ENCODE data around the gene TEX51. TPM values are rescaled to one million over a fixed set of nuclear protein-coding genes. Genes with fewer than 3 reads are reported as not detected.

The TEX51 gene
- total and polyA plus RNA-seq, 2 of the 4 experiments (the other 2 are of a cell fraction) = not detected

- Histone ChIP-seq H3K9me1 (ENCODE audit: insufficient read depth, low read length) (0 out of 2 replicates have a peak, but pooled peaks cover 4% of the 10 kb centered on the region), H2AFZ (replicated peaks; ENCODE audit: low read length, poor library complexity) (no peak overlapping the region), H3K14ac (replicated peaks; ENCODE audit: low read depth, low read length) (no peak overlapping the region), H2BK20ac (ENCODE audit: low read depth, low read length) (no peak overlapping the region), H3K23ac (ENCODE audit: low read depth, low read length) (no peak overlapping the region), H3K18ac (ENCODE audit: low read depth, low read length) (no peak overlapping the region), H3K56ac (ENCODE audit: extremely low read depth, insufficient read depth, low read length) (no peak overlapping the region), H3K4me2 (ENCODE audit: low read depth, low read length) (no peak overlapping the region), H3K27ac (ENCODE audit: insufficient read depth, low read length) (no peak overlapping the region), H4K8ac (ENCODE audit: low read depth in 2 of 2, low read length in 2 of 2) (no peak overlapping the region), H4K20me1 (ENCODE audit: insufficient read depth, low read length) (no peaks in the 10 kb centered on the region), H3K4me3 (ENCODE audit: insufficient read depth, low read depth, low read length) (no peak overlapping the region), H4K5ac (ENCODE audit: low read depth, low read length) (no peak overlapping the region), H2AK5ac (ENCODE audit: low read depth, low read length) (no peak overlapping the region), H3K36me3 (ENCODE audit: control insufficient read depth, insufficient read depth, low read length) (no peaks in the 10 kb centered on the region), H2BK5ac (ENCODE audit: low read depth, low read length, poor library complexity, severe bottlenecking) (no peak overlapping the region), H3K79me1 (ENCODE audit: low read depth in 1 of 2, low read length in 2 of 2) (no peaks in the 10 kb centered on the region), H4K91ac (ENCODE audit: insufficient read depth, low read depth, low read length) (no peak overlapping the region), H3K4ac (ENCODE audit: low read depth, low read length) (no peak overlapping the region), H3K9ac (ENCODE audit: low read depth, low read length) (no peak overlapping the region), H2BK120ac (ENCODE audit: low read depth, low read length) (no peak overlapping the region), H2BK15ac (ENCODE audit: low read depth, low read length) (no peak overlapping the region), H3K4me1 (ENCODE audit: control insufficient read depth, insufficient read depth, low read length) (no peaks in the 10 kb centered on the region), H3K27me3 (ENCODE audit: control insufficient read depth, insufficient read depth, low read length) (peaks cover 1% of the 10 kb centered on the region), H3K9me3 (ENCODE audit: control insufficient read depth, insufficient read depth, low read length) (no peaks in the 10 kb centered on the region), H2AK9ac (replicated peaks; ENCODE audit: low read depth, low read length, poor library complexity) (peak overlapping the region; percentile 42)
- DNase-seq = no peak
- in situ Hi-C loops (cut with MboI; ENCODE audit: low sequenced_read_pairs) (no loop called here), intact Hi-C loops (cut with micrococcal nuclease) (loop anchor here (10.0 kb wide), 1 partner anchor 174 kb away; no protein-coding TSS in a partner anchor), dilution Hi-C loops (cut with HindIII; ENCODE audit: low sequenced_read_pairs, unreplicated experiment) (no loop called here)
- TF ChIP-seq, protein P1, sequence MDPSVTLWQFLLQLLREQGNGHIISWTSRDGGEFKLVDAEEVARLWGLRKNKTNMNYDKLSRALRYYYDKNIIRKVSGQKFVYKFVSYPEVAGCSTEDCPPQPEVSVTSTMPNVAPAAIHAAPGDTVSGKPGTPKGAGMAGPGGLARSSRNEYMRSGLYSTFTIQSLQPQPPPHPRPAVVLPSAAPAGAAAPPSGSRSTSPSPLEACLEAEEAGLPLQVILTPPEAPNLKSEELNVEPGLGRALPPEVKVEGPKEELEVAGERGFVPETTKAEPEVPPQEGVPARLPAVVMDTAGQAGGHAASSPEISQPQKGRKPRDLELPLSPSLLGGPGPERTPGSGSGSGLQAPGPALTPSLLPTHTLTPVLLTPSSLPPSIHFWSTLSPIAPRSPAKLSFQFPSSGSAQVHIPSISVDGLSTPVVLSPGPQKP (IDR thresholded peaks at IDR 0.05; ENCODE audit: borderline replicate concordance, low read depth, low read length) = no peak
- TF ChIP-seq MAZ (IDR thresholded peaks at IDR 0.05; ENCODE audit: borderline replicate concordance, low read depth, low read length) = no peak
- no peak for TF ChIP-seq MXI1 (IDR thresholded peaks at IDR 0.05; ENCODE audit: borderline replicate concordance, low read depth, low read length)
- no peak for TF ChIP-seq POLR2A (IDR thresholded peaks at IDR 0.05; ENCODE audit: low read depth, low read length)
- TF ChIP-seq FOS (IDR thresholded peaks at IDR 0.05; ENCODE audit: low read depth, low read length) = no peak
- TF ChIP-seq BHLHE40 (IDR thresholded peaks at IDR 0.05; ENCODE audit: low read depth, low read length) = no peak
- TF ChIP-seq CEBPB (IDR thresholded peaks at IDR 0.05; ENCODE audit: low read depth, low read length) = no peak
- no peak for TF ChIP-seq RAD21 (IDR thresholded peaks at IDR 0.05; ENCODE audit: low read length)
- no peak for TF ChIP-seq RFX5 (IDR thresholded peaks at IDR 0.05; ENCODE audit: low read depth, low read length)
- TF ChIP-seq CTCF (conservative IDR thresholded peaks at IDR 0.05; ENCODE audit: low read depth, low read length) = no peak
- TF ChIP-seq CHD1 (IDR thresholded peaks at IDR 0.05; ENCODE audit: low read depth, low read length) = no peak
- no peak for TF ChIP-seq RCOR1 (IDR thresholded peaks at IDR 0.05; ENCODE audit: insufficient replicate concordance, low read length)
- no peak for TF ChIP-seq SMC3 (IDR thresholded peaks at IDR 0.05; ENCODE audit: low read depth, low read length)
- no peak for TF ChIP-seq MAFK (IDR thresholded peaks at IDR 0.05; ENCODE audit: low read depth, low read length)
- no TSS peak for BruUV-seq (replicated peaks)
- ATAC-seq (ENCODE audit: low read depth) = no peak
- POLR2A ChIA-PET (ENCODE audit: unreplicated experiment) = no interaction called here
- CTCF ChIA-PET = no interaction called here
- WGBS, 2 experiments (ENCODE audit: extremely low coverage in 2 of 2, insufficient read length in 1 of 2) = 88% methylated on average over 2 of the region's 7 CpGs; no CpG with 5 or more reads in 1 of the 2 experiments
Observed at GRCh38 chr2:126880324-126880723, 18.4 kb upstream of the TEX51 start.

All from IMR-90 (cell line).